ENCODE data around the gene CELF2.

CELF2 gene

GRCh38 chr10:11192304-11193000, 174.8 kb downstream of the CELF2 start:
- no peak for DNase-seq (ENCODE audit: low read depth)
- TF ChIP-seq CTCF (conservative IDR thresholded peaks at IDR 0.05; ENCODE audit: control insufficient read depth, insufficient read depth, low read depth, low read length) = no peak
- H3K4me3 ChIP-seq (ENCODE audit: control insufficient read depth, low read depth, low read length) = no peak overlapping the region

GRCh38 chr10:11193001-11193551, 175.4 kb downstream of the CELF2 start:
- H3K4me3 ChIP-seq (ENCODE audit: control insufficient read depth, low read depth, low read length) = no peak overlapping the region
- no peak for DNase-seq (ENCODE audit: low read depth)
- TF ChIP-seq CTCF (conservative IDR thresholded peaks at IDR 0.05; ENCODE audit: control insufficient read depth, insufficient read depth, low read depth, low read length) = no peak

- no peak for TF ChIP-seq CTCF (conservative IDR thresholded peaks at IDR 0.05; ENCODE audit: control insufficient read depth, insufficient read depth, low read depth, low read length)
- no peak for DNase-seq (ENCODE audit: low read depth)
- no peak overlapping the region for H3K4me3 ChIP-seq (ENCODE audit: control insufficient read depth, low read depth, low read length)
Observed at GRCh38 chr10:11194859-11195586, 177.4 kb downstream of the CELF2 start.

- H3K4me3 ChIP-seq (ENCODE audit: control insufficient read depth, low read depth, low read length) = no peak overlapping the region
- DNase-seq (ENCODE audit: low read depth) = no peak
- TF ChIP-seq CTCF (conservative IDR thresholded peaks at IDR 0.05; ENCODE audit: control insufficient read depth, insufficient read depth, low read depth, low read length) = no peak
Observed at GRCh38 chr10:11195623-11196022, 178.0 kb downstream of the CELF2 start.

GRCh38 chr10:11197266-11197712, 179.6 kb downstream of the CELF2 start:
- no peak for DNase-seq (ENCODE audit: low read depth)
- no peak for TF ChIP-seq CTCF (conservative IDR thresholded peaks at IDR 0.05; ENCODE audit: control insufficient read depth, insufficient read depth, low read depth, low read length)
- H3K4me3 ChIP-seq (ENCODE audit: control insufficient read depth, low read depth, low read length) = no peak overlapping the region

GRCh38 chr10:11197878-11198277, 180.2 kb downstream of the CELF2 start:
- no peak for DNase-seq (ENCODE audit: low read depth)
- no peak for TF ChIP-seq CTCF (conservative IDR thresholded peaks at IDR 0.05; ENCODE audit: control insufficient read depth, insufficient read depth, low read depth, low read length)
- no peak overlapping the region for H3K4me3 ChIP-seq (ENCODE audit: control insufficient read depth, low read depth, low read length)

All from fibroblast of mammary gland (primary cell).